RWPE2 (cell line): ENCODE data around the gene MGLL.
"Not testable (repeated sequence)": the region's sequence is repeated elsewhere in the genome, so short reads cannot be mapped to it uniquely, and the experiment has no call there.

Source experiments
- ATAC-seq: fragments of 200-7000 bp; cut with Tn5 transposase; 3 replicates; pipeline ENCODE4 v1.9.1; 2021; ENCODE audit warnings: low read depth
- DNase-seq: peaks from one replicate; pipeline ENCODE4 v3.0.0-alpha.2; 2020; ENCODE audit warnings: low spot score
- H3K27ac ChIP-seq: fragments of 450-650 bp; 2 replicates; pipeline ENCODE4 v1.5.1; 2017; ENCODE audit warnings: mild to moderate bottlenecking; ENCODE audit not compliant: poor library complexity, severe bottlenecking
- H3K27me3 ChIP-seq: fragments of 250-450 bp; sonication (Bioruptor Pico); 2 replicates; pipeline ENCODE4 v1.5.1; 2021; ENCODE audit warnings: mild to moderate bottlenecking, moderate library complexity; ENCODE audit not compliant: insufficient read depth, poor library complexity, severe bottlenecking
- H3K36me3 ChIP-seq: fragments of 250-450 bp; sonication (Bioruptor Pico); 2 replicates; pipeline ENCODE4 v1.5.1; 2020; ENCODE audit warnings: low read depth, mild to moderate bottlenecking, moderate library complexity
- H3K4me1 ChIP-seq: fragments of 250-450 bp; sonication (Bioruptor Pico); 2 replicates; pipeline ENCODE4 v1.5.1; 2021; ENCODE audit warnings: mild to moderate bottlenecking, moderate library complexity; ENCODE audit not compliant: insufficient read depth, poor library complexity, severe bottlenecking
- H3K4me3 ChIP-seq: fragments of 250-450 bp; sonication (Bioruptor Pico); 2 replicates; pipeline ENCODE4 v1.5.1; 2021; ENCODE audit warnings: mild to moderate bottlenecking, moderate library complexity; ENCODE audit not compliant: severe bottlenecking
- H3K9me3 ChIP-seq: fragments of 250-450 bp; sonication (Bioruptor Pico); 2 replicates; pipeline ENCODE4 v1.5.1; 2021; ENCODE audit warnings: mild to moderate bottlenecking, moderate library complexity; ENCODE audit not compliant: severe bottlenecking
- CTCF ChIP-seq: fragments of 450-650 bp; IDR thresholded peaks from one replicate; pipeline ENCODE4 v1.5.1; 2017; ENCODE audit warnings: mild to moderate bottlenecking, moderate library complexity; ENCODE audit not compliant: poor library complexity, severe bottlenecking

Gene MGLL

GRCh38 chr3:127686512-127686894 lies 135.8 kb downstream of the MGLL start:
- no peak overlapping the region for H3K4me3 ChIP-seq
- TF ChIP-seq CTCF = no peak
- H3K4me1 ChIP-seq = peaks cover 15% of the 10 kb centered on the region
- no peak overlapping the region for H3K27ac ChIP-seq
- ATAC-seq (no peak), DNase-seq (no peak)
- H3K27me3 ChIP-seq = no peaks in the 10 kb centered on the region
- H3K36me3 ChIP-seq = no peaks in the 10 kb centered on the region
- no peaks in the 10 kb centered on the region for H3K9me3 ChIP-seq

GRCh38 chr3:127685708-127686511 lies 136.4 kb downstream of the MGLL start:
- H3K27me3 ChIP-seq = no peaks in the 10 kb centered on the region
- H3K4me3 ChIP-seq = no peak overlapping the region
- no peaks in the 10 kb centered on the region for H3K36me3 ChIP-seq
- H3K4me1 ChIP-seq = peaks cover 12% of the 10 kb centered on the region
- ATAC-seq (no peak), DNase-seq (no peak)
- H3K27ac ChIP-seq = no peak overlapping the region
- H3K9me3 ChIP-seq = no peaks in the 10 kb centered on the region
- TF ChIP-seq CTCF = no peak

GRCh38 chr3:127684871-127685707 lies 137.2 kb downstream of the MGLL start:
- ATAC-seq = no peak
- H3K4me3 ChIP-seq = no peak overlapping the region
- no peak overlapping the region for H3K27ac ChIP-seq
- H3K27me3 ChIP-seq = no peaks in the 10 kb centered on the region
- peaks cover 4% of the 10 kb centered on the region for H3K4me1 ChIP-seq
- no peaks in the 10 kb centered on the region for H3K9me3 ChIP-seq
- no peak for TF ChIP-seq CTCF
- DNase-seq = peak; percentile 56
- H3K36me3 ChIP-seq = no peaks in the 10 kb centered on the region

- Histone ChIP-seq H3K27me3 (no peaks in the 10 kb centered on the region), H3K36me3 (no peaks in the 10 kb centered on the region), H3K4me1 (no peaks in the 10 kb centered on the region), H3K27ac (no peak overlapping the region), H3K9me3 (no peaks in the 10 kb centered on the region), H3K4me3 (no peak overlapping the region)
- DNase-seq (peak; percentile 44), ATAC-seq (no peak)
- TF ChIP-seq CTCF = no peak
Measured at GRCh38 chr3:127682561-127682960, 139.8 kb downstream of the MGLL start.

- not testable (repeated sequence) for H3K9me3 ChIP-seq, H3K4me1 ChIP-seq, DNase-seq, ATAC-seq, H3K27me3 ChIP-seq, H3K27ac ChIP-seq, H3K4me3 ChIP-seq, H3K36me3 ChIP-seq
Measured at GRCh38 chr3:127682175-127682554, 140.2 kb downstream of the MGLL start.
